ENCODE measurements around the gene HSPB6. TPM values are rescaled to one million over a fixed set of nuclear protein-coding genes. Genes with fewer than 3 reads are reported as not detected.

The HSPB6 gene
- total RNA-seq, 2 donors from 2014 or later, result 210 to 251 TPM

- DNase-seq (no peak), ATAC-seq (no peak)
- intact Hi-C loops (cut with DNase I), result no loop called here
Observed at GRCh38 chr19:35723671-35724070, 33.2 kb downstream of the HSPB6 start.

- ATAC-seq (no peak), DNase-seq (no peak)
Observed at GRCh38 chr19:35722897-35723296, 33.9 kb downstream of the HSPB6 start.

GRCh38 chr19:35722461-35722860 is 34.4 kb downstream of the HSPB6 start:
- DNase-seq (no peak), ATAC-seq (no peak)
- intact Hi-C loops (cut with DNase I), result no loop called here

More at GRCh38 chr19:35722897-35723296, 33.9 kb downstream of the HSPB6 start:
- intact Hi-C loops (cut with DNase I), result no loop called here

- intact Hi-C loops (cut with DNase I), result no loop called here
- DNase-seq (no peak), ATAC-seq (no peak)
Observed at GRCh38 chr19:35721374-35721773, 35.5 kb downstream of the HSPB6 start.

- ATAC-seq, result no peak
- intact Hi-C loops (cut with DNase I), result no loop called here
- DNase-seq, result no peak
Observed at GRCh38 chr19:35720648-35721047, 36.2 kb downstream of the HSPB6 start.

- ATAC-seq (no peak), DNase-seq (no peak)
- intact Hi-C loops (cut with DNase I), result no loop called here
Observed at GRCh38 chr19:35720163-35720524, 36.7 kb downstream of the HSPB6 start.

GRCh38 chr19:35719402-35720162 is 37.2 kb downstream of the HSPB6 start:
- DNase-seq (no peak), ATAC-seq (no peak)
- intact Hi-C loops (cut with DNase I), result loop anchor here (5.0 to 10.0 kb wide), 2 partner anchors 172 to 215 kb away; partner anchors contain the start of genes LRFN3 (in 1 of the 2) and TMEM147 (in 1 of the 2)

GRCh38 chr19:35718345-35719041 is 38.3 kb downstream of the HSPB6 start:
- DNase-seq (peak; percentile 60), ATAC-seq (no peak)
- intact Hi-C loops (cut with DNase I), result loop anchor here (5.0 to 10.0 kb wide), 2 partner anchors 171 to 216 kb away; partner anchors contain the start of genes LRFN3 (in 1 of the 2) and TMEM147 (in 1 of the 2)

GRCh38 chr19:35717665-35718344 is 39.0 kb downstream of the HSPB6 start, which contains the start of gene KMT2B:
KMT2B (plus strand) TSS chr19:35718003; CDS start chr19:35718019, 16 bp downstream.
- peak; percentile 77 to 80 for ATAC-seq
- intact Hi-C loops (cut with DNase I), result loop anchor here (2.0 to 10.0 kb wide), 3 partner anchors 25 to 217 kb away; partner anchors contain the start of genes LRFN3 (in 1 of the 2) and TMEM147 (in 1 of the 2)
- no peak for DNase-seq

- ATAC-seq (peak; percentile 94 to 96), DNase-seq (peak; percentile 97)
- intact Hi-C loops (cut with DNase I), result loop anchor here (2.0 to 10.0 kb wide), 3 partner anchors 24 to 218 kb away; partner anchors contain the start of genes LRFN3 (in 1 of the 2) and TMEM147 (in 1 of the 2)
Observed at GRCh38 chr19:35716801-35717664, 39.8 kb downstream of the HSPB6 start.

- peak; percentile 73 for DNase-seq
- ATAC-seq, result peak; percentile 42 to 56
- intact Hi-C loops (cut with DNase I), result loop anchor here (2.0 to 10.0 kb wide), 3 partner anchors 23 to 219 kb away; partner anchors contain the start of genes LRFN3 (in 1 of the 2) and TMEM147 (in 1 of the 2)
Observed at GRCh38 chr19:35715981-35716800, 40.6 kb downstream of the HSPB6 start.

- DNase-seq (no peak), ATAC-seq (no peak)
- intact Hi-C loops (cut with DNase I), result loop anchor here (5.0 to 10.0 kb wide), 2 partner anchors 168 to 219 kb away; partner anchors contain the start of genes LRFN3 (in 1 of the 2) and TMEM147 (in 1 of the 2)
Observed at GRCh38 chr19:35715355-35715809, 41.4 kb downstream of the HSPB6 start.

- ATAC-seq (no peak), DNase-seq (no peak)
- intact Hi-C loops (cut with DNase I), result loop anchor here (5.0 to 10.0 kb wide), 3 partner anchors 162 to 220 kb away; partner anchors contain the start of genes LRFN3 (in 1 of the 2) and TMEM147 (in 1 of the 2)
Observed at GRCh38 chr19:35714601-35715354, 42.1 kb downstream of the HSPB6 start.

- no peak for DNase-seq
Observed at GRCh38 chr19:35713904-35714495, 42.8 kb downstream of the HSPB6 start.

GRCh38 chr19:35713506-35713850 is 43.4 kb downstream of the HSPB6 start:
- no peak for ATAC-seq
- intact Hi-C loops (cut with DNase I), result loop anchor here in 1 of 2 donors (5.0 to 10.0 kb wide), 2 partner anchors 161 to 221 kb away; partner anchors contain the start of gene LRFN3
- DNase-seq, result no peak

More at GRCh38 chr19:35713904-35714495, 42.8 kb downstream of the HSPB6 start:
- ATAC-seq, result no peak
- intact Hi-C loops (cut with DNase I), result loop anchor here in 1 of 2 donors (5.0 to 10.0 kb wide), 2 partner anchors 162 to 221 kb away; partner anchors contain the start of gene LRFN3
